HCT116 (cell line): ENCODE results near the gene COL4A4. TPM values are rescaled to one million over a fixed set of nuclear protein-coding genes. Genes with fewer than 3 reads are reported as not detected.

Experiments
- ATAC-seq: fragments of 200-7000 bp; cut with Tn5 transposase; 2 replicates; pipeline ENCODE4 v1.9.1; 2020; ENCODE audit warnings: mild to moderate bottlenecking, moderate library complexity
- BruUV-seq: library from RNA; stranded (reverse); fragments of 400-500 nt; replicated peaks from 2 replicates; lab custom pipeline; 2021; lab: Mats Ljungman, UMichigan
- CTCF ChIA-PET: fragments of 300-600 bp; sonication (Branson Sonifier 250); formaldehyde crosslinking; loops from one replicate; lab custom pipeline; 2021; ENCODE audit warnings: antibody characterized with exemption; lab: Charles Lee
- POLR2A ChIA-PET: fragments of 300-600, 350-600 bp; sonication (Branson Sonifier 250); formaldehyde crosslinking; loops from one replicate; lab custom pipeline; 2021; ENCODE audit warnings: antibody characterized with exemption; lab: Charles Lee
- RAD21 ChIA-PET, 2 experiments: fragments of 300-600 bp; sonication (Branson Sonifier 250); formaldehyde crosslinking; loops; one replicate each; lab custom pipeline; 2023; ENCODE audit warnings: low total read pairs in 2 of 2; ENCODE audit not compliant: uncharacterized antibody in 2 of 2, unreplicated experiment in 2 of 2, low non-redundant PET in 1 of 2; lab: Charles Lee
- DNase-seq: peaks from one replicate; pipeline ENCODE4 v3.0.0-alpha.2; 2010; ENCODE audit warnings: low read depth, low spot score
- H2AFZ ChIP-seq: fragments of 200-600 bp; shearing (Covaris generic), sonication (generic); 2 replicates; pipeline ENCODE4 v1.6.1; 2017; ENCODE audit warnings: low read depth, mixed run types, mixed read lengths, antibody characterized with exemption, low read length; ENCODE audit not compliant: poor library complexity, severe bottlenecking
- H3K27ac ChIP-seq: 2 replicates; pipeline ENCODE4 v1.5.1; 2012; ENCODE audit warnings: low read depth, low read length
- H3K27me3 ChIP-seq: fragments of 200-600 bp; sonication (generic); 2 replicates; pipeline ENCODE4 v1.6.1; 2016; ENCODE audit warnings: mixed run types, low read length, mixed read lengths; ENCODE audit not compliant: insufficient read depth
- H3K36me3 ChIP-seq, 2 experiments: fragments of 200-500 bp in 1 of 2; fragments of 200-600 bp in 1 of 2; sonication (Bioruptor generic) in 1 of 2; sonication (generic) in 1 of 2; 2 replicates each; pipeline versions ENCODE4 v1.5.1 to v1.6.1; 2014 to 2016; ENCODE audit warnings: low read length in 2 of 2, inconsistent platforms in 1 of 2, mixed read lengths in 1 of 2, mixed run types in 1 of 2; ENCODE audit not compliant: insufficient read depth in 2 of 2, control insufficient read depth in 1 of 2
- H3K4me1 ChIP-seq, 2 experiments: fragments of 200-600 bp in 1 of 2; sonication (generic) in 1 of 2; 2 replicates each; pipeline versions ENCODE4 v1.5.1 to v1.6.1; 2012 to 2017; ENCODE audit warnings: low read length in 2 of 2, inconsistent platforms in 1 of 2, mild to moderate bottlenecking in 1 of 2, mixed read lengths in 1 of 2, mixed run types in 1 of 2, moderate library complexity in 1 of 2; ENCODE audit not compliant: insufficient read depth in 2 of 2, control insufficient read depth in 1 of 2
- H3K4me2 ChIP-seq: fragments of 200-600 bp; sonication (generic); 2 replicates; pipeline ENCODE4 v1.6.1; 2017; ENCODE audit warnings: mixed run types, low read length, mixed read lengths
- H3K4me3 ChIP-seq, 2 experiments: fragments of 200-600 bp in 1 of 2; sonication (generic) in 1 of 2; replicated peaks in 1 of 2; 2 replicates each; pipeline ENCODE4 v1.5.1; 2011 to 2016; ENCODE audit warnings: low read length in 2 of 2, control low read depth in 1 of 2, low read depth in 1 of 2, mild to moderate bottlenecking in 1 of 2, mixed read lengths in 1 of 2, mixed run types in 1 of 2
- H3K79me2 ChIP-seq: fragments of 200-600 bp; sonication (generic); 2 replicates; pipeline ENCODE4 v1.6.1; 2017; ENCODE audit warnings: mild to moderate bottlenecking, mixed run types, low read length, moderate library complexity, mixed read lengths; ENCODE audit not compliant: insufficient read depth
- H3K9ac ChIP-seq: fragments of 200-600 bp; sonication (generic); 2 replicates; pipeline ENCODE4 v1.6.1; 2016; ENCODE audit warnings: low read length, mixed read lengths
- H3K9me2 ChIP-seq: fragments of 200-600 bp; sonication (generic), shearing (Covaris generic); 2 replicates; pipeline ENCODE4 v1.6.1; 2017; ENCODE audit warnings: mixed run types, mild to moderate bottlenecking, moderate library complexity; ENCODE audit not compliant: insufficient read depth
- H3K9me3 ChIP-seq, 2 experiments: fragments of 200-500 bp in 1 of 2; fragments of 200-600 bp in 1 of 2; sonication (Bioruptor generic) in 1 of 2; sonication (generic) in 1 of 2; 2 replicates each; pipeline ENCODE4 v1.6.1; 2014 to 2017; ENCODE audit warnings: low read length in 2 of 2, mixed read lengths in 2 of 2, inconsistent platforms in 1 of 2, low read depth in 1 of 2, mild to moderate bottlenecking in 1 of 2, mixed run types in 1 of 2, moderate library complexity in 1 of 2; ENCODE audit not compliant: control insufficient read depth in 1 of 2, insufficient read depth in 1 of 2
- H4K20me1 ChIP-seq: fragments of 200-600 bp; sonication (generic), shearing (Covaris generic); 2 replicates; pipeline ENCODE4 v1.6.1; 2017; ENCODE audit warnings: mixed run types, mild to moderate bottlenecking, moderate library complexity; ENCODE audit not compliant: insufficient read depth
- CBX3 ChIP-seq: IDR thresholded peaks from 2 replicates; pipeline ENCODE4 v1.6.1; 2012; ENCODE audit warnings: low read depth
- CEBPB ChIP-seq: IDR thresholded peaks from 2 replicates; pipeline ENCODE4 v1.6.1; 2012; ENCODE audit warnings: low read depth
- EZH2 ChIP-seq: fragments of 200-600 bp; sonication (generic); IDR thresholded peaks from 2 replicates; pipeline ENCODE4 v1.6.1; 2017; ENCODE audit warnings: antibody characterized with exemption, mixed run types
- FOSL1 ChIP-seq: IDR thresholded peaks from 2 replicates; pipeline ENCODE4 v1.6.1; 2012; ENCODE audit warnings: low read depth
- JUND ChIP-seq: IDR thresholded peaks from 2 replicates; pipeline ENCODE4 v1.6.1; 2012
- MAX ChIP-seq: IDR thresholded peaks from 2 replicates; pipeline ENCODE4 v1.6.1; 2012
- POLR2AphosphoS5 ChIP-seq: IDR thresholded peaks from 2 replicates; pipeline ENCODE4 v1.6.1; 2011; ENCODE audit warnings: mild to moderate bottlenecking, low read depth, low read length, moderate library complexity
- RAD21 ChIP-seq: IDR thresholded peaks from 2 replicates; pipeline ENCODE4 v1.6.1; 2012; ENCODE audit warnings: low read depth, mild to moderate bottlenecking
- SIN3A ChIP-seq: IDR thresholded peaks from 2 replicates; pipeline ENCODE4 v1.6.1; 2012; ENCODE audit warnings: low read depth
- SP1 ChIP-seq: IDR thresholded peaks from 2 replicates; pipeline ENCODE4 v1.6.1; 2012; ENCODE audit warnings: low read depth
- TCF7L2 ChIP-seq: IDR thresholded peaks from 2 replicates; pipeline ENCODE4 v1.7.0; 2011; ENCODE audit warnings: borderline replicate concordance, inconsistent platforms; ENCODE audit not compliant: insufficient read depth, insufficient read length; ENCODE audit errors: extremely low read depth
- YY1 ChIP-seq: IDR thresholded peaks from 2 replicates; pipeline ENCODE4 v1.6.1; 2011; ENCODE audit warnings: low read length, low read depth, moderate library complexity, mild to moderate bottlenecking; ENCODE audit not compliant: insufficient replicate concordance; ENCODE audit errors: extremely low read depth
- ZFX ChIP-seq: fragments of 450-650 bp; IDR thresholded peaks from 2 replicates; pipeline ENCODE4 v1.6.1; 2017
- intact Hi-C: fragments of 100-400 bp; cut with micrococcal nuclease; formaldehyde crosslinking; loops from 2 replicates; pipeline ENCODE4 v1.10.0; 2022
- total RNA-seq: library from RNA; stranded (reverse); gene quantifications from one replicate; pipeline ENCODE4 v1.2.1, GENCODE V29; 2021; ENCODE audit not compliant: unreplicated experiment

Gene COL4A4
- total RNA-seq, 1 experiment from 2014 or later: 5.9 TPM

GRCh38 chr2:226981791-226982326 is 182.1 kb downstream of the COL4A4 start:
- Histone ChIP-seq H2AFZ (no peak overlapping the region), H3K9me2 (no peaks in the 10 kb centered on the region), H3K4me2 (peak overlapping the region; percentile 33), H3K9me3 (no peaks in the 10 kb centered on the region), H3K4me3 (no peak overlapping the region), H3K27ac (peak overlapping the region; percentile 53; the same call in 1 of the 2 replicates), H3K36me3 (no peaks in the 10 kb centered on the region), H4K20me1 (no peaks in the 10 kb centered on the region), H3K79me2 (no peaks in the 10 kb centered on the region), H3K27me3 (no peaks in the 10 kb centered on the region), H3K9ac (peak overlapping the region; percentile 44), H3K4me1 (peaks cover 69 to 77% of the 10 kb centered on the region in 2 experiments)
- ChIA-PET CTCF (interaction anchor here (1.4 kb wide), 1 partner anchor 1316 kb away, joined by 3 read pairs; no protein-coding TSS in a partner anchor), POLR2A (no interaction called here), RAD21 (no interaction called here)
- TF ChIP-seq TCF7L2 (peak; percentile 84), FOSL1 (peak; percentile 68), JUND (peak; percentile 53; the same call in 1 of the 2 replicates), POLR2AphosphoS5 (peak; percentile 51), SIN3A (no peak), EZH2 (no peak), RAD21 (0 out of 2 replicates have a peak, but pooled peaks have one; percentile 20), SP1 (peak; percentile 58; the same call in 1 of the 2 replicates), YY1 (peak; percentile 66), CBX3 (no peak; the same call in 1 of the 2 replicates), MAX (peak; percentile 74), ZFX (peak; percentile 24; the same call in 1 of the 2 replicates), CEBPB (no peak; the same call in 1 of the 2 replicates)
- DNase-seq (no peak), ATAC-seq (peak; percentile 67)
- BruUV-seq: TSS peak; percentile 92
- intact Hi-C loops: loop anchor here (5.0 to 10.0 kb wide), 2 partner anchors 767 to 1095 kb away; no protein-coding TSS in a partner anchor
